DOHH2 (cell line): Measurements from ENCODE around the gene ACHE.

Experiments used
- CTCF ChIP-seq: fragments of 200-600 bp; sonication (generic); IDR thresholded peaks from one replicate; pipeline ENCODE4 v1.5.1; 2014; ENCODE audit warnings: antibody characterized with exemption, mild to moderate bottlenecking, low read depth, low read length; ENCODE audit not compliant: poor library complexity, severe bottlenecking
- EZH2phosphoT487 ChIP-seq: fragments of 200-600 bp; sonication (generic); IDR thresholded peaks from 2 replicates; pipeline ENCODE4 v1.6.1; 2017; ENCODE audit warnings: borderline replicate concordance, mild to moderate bottlenecking, antibody characterized with exemption, low read length, moderate library complexity, mixed read lengths

GRCh38 chr7:100875356-100875751 lies 20.3 kb downstream of the ACHE start:
- no peak for TF ChIP-seq CTCF
- TF ChIP-seq EZH2phosphoT487, result no peak
